Spinal cord (tissue), 10 donors: ENCODE data around the gene NTRK1. TPM values are rescaled to one million over a fixed set of nuclear protein-coding genes. Genes with fewer than 3 reads are reported as not detected.

Experiments used
- DNase-seq, 6 donors: peaks; one replicate each; pipeline versions ENCODE4 v3.0.0 to v3.0.0-alpha.2; 2013 to 2015; ENCODE audit warnings: low spot score in 6 of 6, low read depth in 4 of 6
- H3K27ac ChIP-seq: one replicate; pipeline ENCODE4 v1.5.1; 2013; ENCODE audit warnings: low read depth, low read length, control low read depth
- H3K27me3 ChIP-seq: one replicate; pipeline ENCODE4 v1.6.1; 2013; ENCODE audit warnings: low read length; ENCODE audit not compliant: control insufficient read depth, insufficient read depth
- H3K36me3 ChIP-seq: one replicate; pipeline ENCODE4 v1.6.1; 2013; ENCODE audit warnings: low read length; ENCODE audit not compliant: control insufficient read depth, insufficient read depth
- H3K4me1 ChIP-seq: one replicate; pipeline ENCODE4 v1.6.1; 2013; ENCODE audit warnings: low read length; ENCODE audit not compliant: control insufficient read depth, insufficient read depth
- H3K4me3 ChIP-seq: one replicate; pipeline ENCODE4 v1.5.1; 2013; ENCODE audit warnings: low read depth, low read length, control low read depth
- H3K9me3 ChIP-seq: one replicate; pipeline ENCODE4 v1.6.1; 2013; ENCODE audit warnings: low read length; ENCODE audit not compliant: control insufficient read depth, insufficient read depth
- WGBS: methylation state at CpG from one replicate; pipeline ENCODE4 v1.1.5; 2013; ENCODE audit warnings: missing lambda C conversion rate; ENCODE audit not compliant: insufficient coverage; 5-methylcytosine and 5-hydroxymethylcytosine counted together
- polyA plus RNA-seq, 2 donors: library from polyadenylated mRNA; unstranded; fragments of 120-200 nt; gene quantifications; one replicate each; pipeline ENCODE4 v1.2.1, GENCODE V29; 2013; ENCODE audit not compliant: insufficient read length in 2 of 2
- total RNA-seq, 2 donors: library from RNA; depleted of rRNA in 1 of 2; stranded (reverse); fragments of 120-200 nt in 1 of 2; fragments of >200 nt in 1 of 2; gene quantifications; one replicate each; pipeline versions ENCODE4 v1.2.3 to v1.2.4, GENCODE V29; 2013 to 2014
- donor health status: healthy.

The NTRK1 gene
- total and polyA plus RNA-seq, 4 donors = 1.7 to 13.5 (median 2.7) TPM

DNA sequence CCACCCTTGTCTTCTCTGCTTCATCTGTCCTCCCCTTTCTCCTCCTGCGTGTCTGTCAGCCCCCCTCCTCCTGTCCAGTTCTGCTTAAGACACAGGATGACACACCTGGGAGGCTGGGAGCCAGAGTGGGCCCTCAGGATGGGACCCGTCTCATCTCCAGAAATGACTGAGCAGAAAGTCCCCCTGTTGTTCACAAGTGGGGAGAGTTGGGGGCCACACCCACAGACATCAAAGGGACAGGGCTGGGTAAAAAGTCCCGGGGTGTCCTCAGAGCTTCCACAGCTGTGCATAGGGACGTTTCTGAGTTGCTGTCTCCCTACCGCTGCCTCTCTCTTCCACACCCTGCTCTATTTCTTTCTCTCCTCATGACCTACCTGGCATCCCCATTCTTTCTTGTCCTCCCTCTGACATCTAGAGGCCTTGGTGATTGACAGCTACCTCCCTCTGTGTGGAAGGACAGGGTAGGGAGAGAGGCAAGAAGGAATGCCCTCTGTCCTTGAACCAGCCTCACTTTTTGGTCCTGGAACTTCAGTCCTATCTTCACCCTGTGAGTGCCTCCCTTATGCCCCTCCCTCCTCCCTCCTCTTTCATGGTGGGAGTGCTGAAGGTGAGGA lies 24.5 kb upstream of the NTRK1 start:
- Histone ChIP-seq H3K4me3 (no peak overlapping the region), H3K9me3 (no peaks in the 10 kb centered on the region), H3K36me3 (no peaks in the 10 kb centered on the region), H3K27ac (no peak overlapping the region), H3K27me3 (peaks cover 17% of the 10 kb centered on the region), H3K4me1 (peaks cover 6% of the 10 kb centered on the region)
- 59% methylated on average over 4 of the region's 5 CpGs for WGBS
- no peak for DNase-seq

- no peak for DNase-seq
- Histone ChIP-seq H3K27me3 (peaks cover 17% of the 10 kb centered on the region), H3K36me3 (no peaks in the 10 kb centered on the region), H3K4me3 (no peak overlapping the region), H3K27ac (no peak overlapping the region), H3K9me3 (no peaks in the 10 kb centered on the region), H3K4me1 (peaks cover 6% of the 10 kb centered on the region)
- WGBS = 83% methylated on average over 4 of the region's 4 CpGs
Measured at GRCh38 chr1:156836892-156837291, 23.8 kb upstream of the NTRK1 start.

GRCh38 chr1:156838972-156839371 lies 21.7 kb upstream of the NTRK1 start:
- Histone ChIP-seq H3K4me1 (peaks cover 6% of the 10 kb centered on the region), H3K4me3 (no peak overlapping the region), H3K27me3 (peaks cover 33% of the 10 kb centered on the region), H3K9me3 (no peaks in the 10 kb centered on the region), H3K36me3 (no peaks in the 10 kb centered on the region), H3K27ac (no peak overlapping the region)
- DNase-seq = peak in 1 of 6 donors; percentile 45
- WGBS = 22% methylated on average over 7 of the region's 7 CpGs

- DNase-seq = no peak
- H3K36me3 ChIP-seq = no peaks in the 10 kb centered on the region
- WGBS = 16% methylated on average over 7 of the region's 9 CpGs
- no peaks in the 10 kb centered on the region for H3K9me3 ChIP-seq
- H3K4me1 ChIP-seq = peaks cover 7% of the 10 kb centered on the region
- H3K4me3 ChIP-seq = no peak overlapping the region
- no peak overlapping the region for H3K27ac ChIP-seq
- peaks cover 37% of the 10 kb centered on the region for H3K27me3 ChIP-seq
Measured at GRCh38 chr1:156839426-156840109, 21.1 kb upstream of the NTRK1 start.

DNA sequence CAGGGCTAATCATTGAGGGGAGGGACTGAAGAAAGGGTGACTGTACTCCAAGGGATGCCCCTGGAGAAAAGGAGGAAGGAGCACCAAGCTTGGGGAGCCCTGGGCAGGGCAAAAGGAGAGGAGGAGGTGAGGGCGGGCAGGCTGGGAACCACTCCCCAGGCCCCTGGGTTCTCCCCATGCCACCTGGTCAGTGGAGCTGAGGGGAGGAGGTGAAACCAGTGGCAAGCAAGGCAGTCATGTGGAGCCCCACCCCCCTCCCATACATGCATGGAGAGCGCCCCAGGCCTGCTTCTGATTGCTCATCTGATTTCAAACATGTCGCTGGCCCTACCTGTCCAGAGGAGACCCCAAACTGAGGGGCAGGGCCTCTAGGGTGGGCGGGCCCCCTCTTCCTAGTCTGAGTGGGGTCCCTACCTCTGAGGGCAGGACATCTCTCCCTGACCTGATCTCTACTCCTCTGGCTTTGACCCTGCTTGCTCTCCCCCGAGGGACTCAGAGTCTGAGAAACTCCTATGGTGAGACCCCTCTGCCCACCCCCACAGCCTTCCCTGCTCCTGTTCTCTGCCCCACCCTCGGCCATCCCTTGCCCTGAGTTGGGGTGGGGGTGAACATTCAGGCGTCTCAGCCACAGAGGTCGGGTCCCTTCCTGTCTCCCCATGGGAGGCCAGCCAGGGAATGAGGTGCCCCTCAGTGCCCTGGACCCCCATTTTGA lies 20.3 kb upstream of the NTRK1 start:
- DNase-seq = no peak
- WGBS = 63% methylated on average over 5 of the region's 8 CpGs
- peaks cover 14% of the 10 kb centered on the region for H3K4me1 ChIP-seq
- H3K27me3 ChIP-seq = peaks cover 43% of the 10 kb centered on the region
- H3K36me3 ChIP-seq = no peaks in the 10 kb centered on the region
- no peak overlapping the region for H3K27ac ChIP-seq
- no peaks in the 10 kb centered on the region for H3K9me3 ChIP-seq
- H3K4me3 ChIP-seq = no peak overlapping the region

GRCh38 chr1:156840898-156841279 lies 19.8 kb upstream of the NTRK1 start:
- no peak for DNase-seq
- Histone ChIP-seq H3K36me3 (no peaks in the 10 kb centered on the region), H3K4me1 (peaks cover 17% of the 10 kb centered on the region), H3K4me3 (no peak overlapping the region), H3K9me3 (no peaks in the 10 kb centered on the region), H3K27ac (no peak overlapping the region), H3K27me3 (peaks cover 49% of the 10 kb centered on the region)
- 68% methylated on average over 14 of the region's 14 CpGs for WGBS

GRCh38 chr1:156841295-156841855 lies 19.3 kb upstream of the NTRK1 start:
- no peaks in the 10 kb centered on the region for H3K9me3 ChIP-seq
- H3K27ac ChIP-seq = no peak overlapping the region
- no peak overlapping the region for H3K4me3 ChIP-seq
- no peak for DNase-seq
- WGBS = 74% methylated on average over 8 of the region's 16 CpGs
- H3K4me1 ChIP-seq = peaks cover 17% of the 10 kb centered on the region
- H3K36me3 ChIP-seq = no peaks in the 10 kb centered on the region
- H3K27me3 ChIP-seq = peaks cover 50% of the 10 kb centered on the region

GRCh38 chr1:156842618-156843300 lies 17.9 kb upstream of the NTRK1 start:
- no peaks in the 10 kb centered on the region for H3K9me3 ChIP-seq
- 84% methylated on average over 8 of the region's 9 CpGs for WGBS
- H3K4me3 ChIP-seq = no peak overlapping the region
- DNase-seq = no peak
- no peak overlapping the region for H3K27ac ChIP-seq
- peaks cover 17% of the 10 kb centered on the region for H3K4me1 ChIP-seq
- H3K36me3 ChIP-seq = no peaks in the 10 kb centered on the region
- peaks cover 61% of the 10 kb centered on the region for H3K27me3 ChIP-seq

GRCh38 chr1:156844102-156844501 lies 16.6 kb upstream of the NTRK1 start:
- 51% methylated on average over 2 of the region's 6 CpGs for WGBS
- Histone ChIP-seq H3K4me1 (peaks cover 24% of the 10 kb centered on the region), H3K27ac (no peak overlapping the region), H3K27me3 (peaks cover 72% of the 10 kb centered on the region), H3K36me3 (no peaks in the 10 kb centered on the region), H3K9me3 (no peaks in the 10 kb centered on the region), H3K4me3 (no peak overlapping the region)
- no peak for DNase-seq
